Right lobe of liver (tissue), 6 donors: ENCODE data around the gene TIAM2. TPM values are rescaled to one million over a fixed set of nuclear protein-coding genes. Genes with fewer than 3 reads are reported as not detected.

Experiments
- ATAC-seq, 4 donors: fragments of 200-7000 bp; cut with Tn5 transposase; one replicate each; pipeline ENCODE4 v1.9.1; 2020; ENCODE audit warnings: mild to moderate bottlenecking in 4 of 4, moderate library complexity in 4 of 4
- DNase-seq, 3 donors: peaks; one replicate each; pipeline ENCODE4 v3.0.0-alpha.2; 2020
- H3K27ac ChIP-seq, 3 donors: fragments of 200-600 bp; one replicate each; pipeline ENCODE4 v1.8.0; 2022
- H3K27me3 ChIP-seq, 2 donors: fragments of 200-600 bp; one replicate each; pipeline ENCODE4 v1.8.0; 2022
- H3K36me3 ChIP-seq, 4 donors: fragments of 200-600 bp; sonication (generic) in 1 of 4; one replicate each; pipeline versions ENCODE4 v1.5.1 to v1.8.0; 2017 to 2022; ENCODE audit warnings: control low read depth in 1 of 4
- H3K4me1 ChIP-seq, 4 donors: fragments of 200-600 bp; sonication (generic) in 1 of 4; one replicate each; pipeline versions ENCODE4 v1.5.1 to v1.8.0; 2017 to 2022; ENCODE audit warnings: control low read depth in 1 of 4
- H3K4me3 ChIP-seq, 3 donors: fragments of 200-600 bp; one replicate each; pipeline ENCODE4 v1.8.0; 2022
- H3K9me3 ChIP-seq, 4 donors: fragments of 200-600 bp; sonication (generic) in 1 of 4; one replicate each; pipeline versions ENCODE4 v1.5.1 to v1.8.0; 2017 to 2022; ENCODE audit warnings: control low read depth in 1 of 4
- POLR2A ChIP-seq: fragments of 450-650 bp; IDR thresholded peaks from one replicate; pipeline ENCODE4 v1.6.1; 2017; ENCODE audit warnings: antibody characterized with exemption, mild to moderate bottlenecking
- WGBS: methylation state at CpG from one replicate; pipeline ENCODE4 v1.1.6; 2018; ENCODE audit warnings: low coverage, low lambda C conversion rate; ENCODE audit not compliant: insufficient coverage; ENCODE audit errors: missing lambda C conversion rate; 5-methylcytosine and 5-hydroxymethylcytosine counted together
- intact Hi-C, 2 donors: fragments of 100-400 bp; cut with DNase I; formaldehyde crosslinking; loops; one replicate each; pipeline versions ENCODE4 v1.11.2 to v1.14.1; 2022
- total RNA-seq, 6 experiments: library from RNA; depleted of rRNA in 2 of 6; stranded (reverse); fragments of >200 nt in 2 of 6; fragmentation: NEBNext Ultra II Directional in 3 of 6; extraction: Animal tissue kit (Norgen Biotek cat#: 25700) in 3 of 6; gene quantifications; one replicate each; pipeline versions ENCODE4 v1.1.0 to v1.2.4, GENCODE V29; 2016 to 2023
- TF ChIP-seq, protein P1 (sequence below), 4 donors: fragments of 200-600 bp in 3 of 4; fragments of 450-650 bp in 1 of 4; IDR thresholded peaks; one replicate each; pipeline versions ENCODE4 v1.5.1 to v1.8.0; 2016 to 2022; ENCODE audit warnings: antibody characterized with exemption in 4 of 4, mild to moderate bottlenecking in 2 of 4
- donor health status: DM: no; HTN: yes; CAD: no.
- donor health status: DM: no; HTN: no; CAD: no.
- donor health status: DM: no; HTN: no; CAD: no.
- donor health status: DM: no; HTN: yes; CAD: no.
- donor health status: DM: no; HTN: yes; CAD: no.

TIAM2 gene
- total RNA-seq, 6 experiments from 2014 or later: 1.3 to 4.4 (median 1.7) TPM

DNA sequence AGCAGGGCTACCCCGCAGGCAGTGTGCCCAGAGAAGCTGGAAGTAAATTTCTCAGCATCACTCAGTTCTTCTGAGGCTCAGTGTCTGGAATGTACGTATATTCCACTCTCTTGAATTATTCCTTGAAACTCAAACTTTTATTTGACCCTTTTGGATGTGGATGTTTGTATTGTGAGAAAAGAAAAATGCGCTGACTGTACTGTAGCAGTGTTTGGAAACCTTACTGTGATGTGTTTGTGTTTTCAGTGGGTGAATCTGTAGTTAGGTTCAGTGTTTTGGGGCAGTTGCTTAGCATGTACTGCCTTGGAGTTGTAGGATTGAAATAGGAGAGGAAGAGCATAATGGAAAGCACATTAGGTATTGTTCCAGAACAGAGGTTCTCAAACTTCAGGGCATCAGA is 13.5 kb downstream of the TIAM2 start:
- Histone ChIP-seq H3K4me3 (no peak overlapping the region), H3K27me3 (no peaks in the 10 kb centered on the region), H3K36me3 (no peaks in the 10 kb centered on the region), H3K27ac (no peak overlapping the region), H3K9me3 (no peaks in the 10 kb centered on the region), H3K4me1 (no peaks in the 10 kb centered on the region)
- TF ChIP-seq POLR2A: no peak
- TF ChIP-seq, protein P1, sequence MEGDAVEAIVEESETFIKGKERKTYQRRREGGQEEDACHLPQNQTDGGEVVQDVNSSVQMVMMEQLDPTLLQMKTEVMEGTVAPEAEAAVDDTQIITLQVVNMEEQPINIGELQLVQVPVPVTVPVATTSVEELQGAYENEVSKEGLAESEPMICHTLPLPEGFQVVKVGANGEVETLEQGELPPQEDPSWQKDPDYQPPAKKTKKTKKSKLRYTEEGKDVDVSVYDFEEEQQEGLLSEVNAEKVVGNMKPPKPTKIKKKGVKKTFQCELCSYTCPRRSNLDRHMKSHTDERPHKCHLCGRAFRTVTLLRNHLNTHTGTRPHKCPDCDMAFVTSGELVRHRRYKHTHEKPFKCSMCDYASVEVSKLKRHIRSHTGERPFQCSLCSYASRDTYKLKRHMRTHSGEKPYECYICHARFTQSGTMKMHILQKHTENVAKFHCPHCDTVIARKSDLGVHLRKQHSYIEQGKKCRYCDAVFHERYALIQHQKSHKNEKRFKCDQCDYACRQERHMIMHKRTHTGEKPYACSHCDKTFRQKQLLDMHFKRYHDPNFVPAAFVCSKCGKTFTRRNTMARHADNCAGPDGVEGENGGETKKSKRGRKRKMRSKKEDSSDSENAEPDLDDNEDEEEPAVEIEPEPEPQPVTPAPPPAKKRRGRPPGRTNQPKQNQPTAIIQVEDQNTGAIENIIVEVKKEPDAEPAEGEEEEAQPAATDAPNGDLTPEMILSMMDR (IDR thresholded peaks at IDR 0.05): no peak
- no peak for DNase-seq
- no peak for ATAC-seq
- intact Hi-C loops: no loop called here
- WGBS: 83% methylated on average over 3 of the region's 3 CpGs

DNA sequence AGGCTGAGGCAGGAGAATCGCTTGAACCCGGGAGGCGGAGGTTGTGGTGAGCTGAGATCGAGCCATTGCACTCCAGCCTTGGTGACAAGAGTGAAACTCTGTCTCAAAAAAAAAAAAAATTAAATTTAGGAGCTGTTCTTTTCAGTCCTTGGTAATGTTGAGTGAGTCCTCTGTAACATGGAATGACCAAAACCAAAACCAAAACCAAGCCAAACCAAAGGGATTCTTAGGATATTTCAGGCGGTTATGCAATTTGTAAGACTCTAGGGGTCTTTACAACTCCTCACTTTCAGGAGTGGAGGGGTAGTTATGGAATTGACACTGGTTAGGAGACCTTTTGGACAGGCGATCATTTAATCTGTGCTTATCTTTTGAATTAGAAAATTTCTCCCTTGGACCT is 15.8 kb downstream of the TIAM2 start:
- 89% methylated on average over 6 of the region's 6 CpGs for WGBS
- DNase-seq (no peak), ATAC-seq (no peak)
- Histone ChIP-seq H3K4me3 (no peak overlapping the region), H3K9me3 (no peaks in the 10 kb centered on the region), H3K27me3 (no peaks in the 10 kb centered on the region), H3K27ac (no peak overlapping the region), H3K36me3 (no peaks in the 10 kb centered on the region), H3K4me1 (peaks cover 0 to 2% (median 0%) of the 10 kb centered on the region in 4 donors)
- intact Hi-C loops: no loop called here
- no peak for TF ChIP-seq POLR2A
- TF ChIP-seq, protein P1 (IDR thresholded peaks at IDR 0.05): no peak

DNA sequence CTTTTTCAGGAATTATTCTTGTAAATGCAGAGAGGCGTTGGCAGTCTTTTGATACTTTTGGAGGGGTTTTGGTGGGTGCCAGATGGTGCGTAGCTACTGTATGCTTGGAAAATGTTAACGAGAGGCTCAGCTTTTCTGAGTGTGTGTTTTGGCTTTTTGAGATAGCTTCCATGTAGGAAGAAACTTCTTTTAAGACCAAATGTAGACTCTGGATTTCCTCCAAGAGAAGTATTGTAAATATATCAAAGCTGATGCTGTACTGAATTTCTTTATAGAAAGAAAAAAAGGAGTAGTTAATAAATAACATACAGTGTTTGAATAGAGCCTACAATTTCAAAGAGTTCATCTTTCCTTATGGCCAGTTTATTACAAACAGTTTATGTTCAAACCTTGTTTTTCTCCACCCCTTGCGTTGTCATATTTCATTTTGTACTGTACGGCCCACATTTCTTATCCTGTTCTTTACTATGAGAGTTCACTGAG is 16.7 kb downstream of the TIAM2 start:
- H3K4me3 ChIP-seq: no peak overlapping the region
- no peak overlapping the region for H3K27ac ChIP-seq
- TF ChIP-seq POLR2A: no peak
- TF ChIP-seq, protein P1 (IDR thresholded peaks at IDR 0.05): no peak
- intact Hi-C loops: no loop called here
- H3K4me1 ChIP-seq: peaks cover 0 to 7% (median 0%) of the 10 kb centered on the region in 4 donors
- no peak for ATAC-seq
- no peak for DNase-seq
- no peaks in the 10 kb centered on the region for H3K27me3 ChIP-seq
- no peaks in the 10 kb centered on the region for H3K9me3 ChIP-seq
- no peaks in the 10 kb centered on the region for H3K36me3 ChIP-seq
- 64% methylated on average over 5 of the region's 5 CpGs for WGBS

DNA sequence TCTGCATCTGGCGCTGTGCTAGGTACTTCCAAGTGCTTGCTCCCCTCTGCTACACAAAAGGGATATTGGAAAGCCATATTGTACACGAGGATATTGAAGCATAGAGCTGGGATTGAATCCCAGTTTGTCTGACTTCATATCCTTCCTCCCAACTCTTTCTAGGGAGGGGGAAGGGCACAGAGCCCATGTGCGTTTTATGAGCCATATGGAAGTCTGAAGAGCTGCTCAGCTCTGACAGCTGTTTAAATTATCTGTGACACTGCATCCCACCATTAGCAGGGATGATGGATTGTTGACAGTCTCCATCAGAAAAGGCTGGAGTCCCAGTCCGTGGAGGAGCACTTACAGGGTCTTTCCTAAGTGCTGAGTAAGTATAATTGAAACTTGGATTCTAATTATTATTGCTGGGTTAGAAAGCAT is 18.4 kb downstream of the TIAM2 start:
- DNase-seq: no peak
- ATAC-seq: peak in 2 of 4 donors; percentile 33 to 34

More for the DNA sequence above, 18.4 kb downstream of the TIAM2 start:
- H3K4me1 ChIP-seq: peaks cover 0 to 7% (median 0%) of the 10 kb centered on the region in 4 donors
- no peaks in the 10 kb centered on the region for H3K36me3 ChIP-seq
- no peak overlapping the region for H3K27ac ChIP-seq
- 43% methylated on average over 3 of the region's 4 CpGs for WGBS
- no peak for TF ChIP-seq POLR2A
- TF ChIP-seq, protein P1 (IDR thresholded peaks at IDR 0.05): no peak
- H3K9me3 ChIP-seq: no peaks in the 10 kb centered on the region
- H3K27me3 ChIP-seq: no peaks in the 10 kb centered on the region
- no peak overlapping the region for H3K4me3 ChIP-seq
- intact Hi-C loops: no loop called here
